ENCODE data around the gene DENR.

GRCh38 chr12:122721057-122721545 lies 31.5 kb upstream of the DENR start:
- TF ChIP-seq RAD21 (conservative IDR thresholded peaks at IDR 0.05) = no peak
- no peak for TF ChIP-seq CTCF (IDR thresholded peaks at IDR 0.05; ENCODE audit: poor library complexity, severe bottlenecking)
- no peak for TF ChIP-seq EP300 (conservative IDR thresholded peaks at IDR 0.05; ENCODE audit: poor library complexity, severe bottlenecking)
- TF ChIP-seq EZH2 (IDR thresholded peaks at IDR 0.05; ENCODE audit: borderline replicate concordance, insufficient read depth, low read length, poor library complexity, severe bottlenecking) = no peak
- TF ChIP-seq MXI1 (conservative IDR thresholded peaks at IDR 0.05; ENCODE audit: poor library complexity, severe bottlenecking) = no peak

Measured in neural cell (in vitro differentiated cells).